HG02840 (cell line): ENCODE measurements around the gene SIGLEC7.

ENCODE experiments used
- ATAC-seq: cut with Tn5 transposase; IDR thresholded peaks from one replicate; pipeline ENCODE4 v1.9.1; 2021; ENCODE audit warnings: mild to moderate bottlenecking, moderate library complexity, moderate number of reproducible peaks; ENCODE audit not compliant: unreplicated experiment, low FRiP score

SIGLEC7 gene

DNA sequence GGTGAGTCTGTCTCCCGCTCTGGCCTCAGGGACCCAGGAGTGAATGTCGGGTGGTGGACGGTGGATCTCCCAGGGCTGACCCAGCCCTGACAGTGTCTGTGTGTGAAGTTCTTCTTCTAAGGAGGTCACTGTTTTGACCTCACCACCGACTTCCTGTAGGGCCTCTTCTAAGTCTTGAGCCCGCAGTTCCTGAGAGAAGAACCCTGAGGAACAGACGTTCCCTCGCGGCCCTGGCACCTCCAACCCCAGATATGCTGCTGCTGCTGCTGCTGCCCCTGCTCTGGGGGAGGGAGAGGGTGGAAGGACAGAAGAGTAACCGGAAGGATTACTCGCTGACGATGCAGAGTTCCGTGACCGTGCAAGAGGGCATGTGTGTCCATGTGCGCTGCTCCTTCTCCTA, at the start of gene SIGLEC7:
TSS of gene SIGLEC7 (plus strand) at position 183 of the 400 bp plus-strand sequence. CDS start at position 252, 69 bp downstream.
- no peak for ATAC-seq

DNA sequence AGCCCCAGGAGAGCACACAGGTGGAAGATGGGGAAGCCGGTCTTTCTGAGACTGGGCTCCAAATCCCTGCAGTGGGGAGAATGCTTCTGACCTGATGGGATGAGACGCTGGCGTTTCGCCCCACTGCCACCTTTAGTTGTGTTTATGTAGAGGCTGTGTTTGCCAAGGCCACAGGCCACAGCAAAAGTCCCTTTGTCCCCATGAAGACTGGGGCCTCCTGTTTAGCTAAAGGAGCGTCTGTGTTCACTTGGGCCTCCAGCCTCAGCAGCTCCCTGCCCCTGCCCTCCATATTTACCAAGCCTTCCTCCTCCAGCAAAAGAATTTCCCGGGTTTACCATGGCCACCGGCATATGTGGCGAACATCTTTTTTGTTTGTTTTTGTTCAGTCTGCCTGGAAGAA, 49.0 kb upstream of the SIGLEC7 start:
- ATAC-seq = no peak

DNA sequence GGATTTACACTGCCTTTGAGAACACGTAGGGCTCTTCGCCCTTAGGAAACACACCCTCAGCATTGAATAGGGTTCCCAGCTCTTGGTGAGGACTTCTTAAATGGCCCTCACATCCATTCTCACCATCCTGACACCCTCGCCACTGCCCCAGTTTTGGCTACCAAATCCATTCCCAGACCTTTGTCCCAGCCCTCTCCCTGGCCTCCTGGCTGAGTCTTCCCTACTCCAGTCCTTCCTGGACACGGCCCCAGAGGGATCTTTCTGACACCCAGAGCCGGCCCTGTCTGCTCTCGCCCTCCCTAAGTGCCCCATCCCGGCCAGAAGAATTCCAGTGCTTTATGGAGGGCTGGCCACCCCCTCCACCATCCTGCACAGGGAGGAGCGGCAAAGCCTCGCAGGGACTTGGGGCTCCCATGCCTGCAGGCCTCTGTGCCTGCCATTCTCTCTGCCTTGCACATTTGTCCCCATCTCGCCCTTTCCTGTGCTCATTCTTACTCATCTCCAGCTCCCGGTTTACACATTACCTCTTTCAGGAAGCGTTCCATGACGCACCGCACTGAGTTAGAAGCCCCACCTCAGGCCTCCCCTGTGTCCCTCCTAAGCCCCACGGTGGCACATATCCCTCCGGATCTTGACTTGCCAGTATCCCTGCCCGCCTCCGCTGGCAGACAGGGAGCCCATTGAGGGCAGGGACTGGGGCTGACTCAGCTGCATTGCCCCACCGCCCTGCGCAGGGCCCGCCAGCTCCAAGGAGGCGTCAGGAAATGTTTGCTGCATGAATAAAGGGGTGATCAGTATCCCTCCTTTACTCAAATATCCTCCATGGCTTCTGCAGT, 48.4 kb upstream of the SIGLEC7 start:
- no peak for ATAC-seq

DNA sequence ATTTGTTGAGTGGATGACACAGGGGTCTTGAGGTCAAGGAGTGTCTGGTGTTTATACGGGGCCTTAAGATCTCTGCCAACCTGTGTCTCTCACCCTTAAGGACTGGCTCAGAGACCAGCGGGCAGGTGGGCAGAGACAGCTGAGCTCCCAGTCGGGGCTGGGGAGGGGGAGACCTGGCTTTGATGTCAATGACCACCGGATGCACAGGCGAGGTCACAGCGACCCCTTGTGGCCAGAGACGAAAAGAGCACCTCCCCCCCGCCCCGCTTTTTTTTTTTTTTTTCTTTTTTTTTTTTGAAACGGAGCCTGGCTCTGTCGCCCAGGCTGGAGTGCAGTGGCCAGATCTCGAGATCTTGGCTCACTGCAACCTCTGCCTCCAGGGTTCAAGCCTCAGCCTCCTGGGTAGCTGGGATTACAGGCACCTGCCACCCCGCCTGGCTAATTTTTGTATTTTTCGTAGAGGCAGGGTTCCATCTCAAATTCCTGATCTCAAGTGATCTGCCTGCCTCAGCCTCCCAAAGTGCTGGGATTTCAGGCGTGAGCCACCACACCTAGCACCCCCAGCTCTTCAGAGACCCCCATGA, 47.3 kb upstream of the SIGLEC7 start:
- ATAC-seq = no peak

DNA sequence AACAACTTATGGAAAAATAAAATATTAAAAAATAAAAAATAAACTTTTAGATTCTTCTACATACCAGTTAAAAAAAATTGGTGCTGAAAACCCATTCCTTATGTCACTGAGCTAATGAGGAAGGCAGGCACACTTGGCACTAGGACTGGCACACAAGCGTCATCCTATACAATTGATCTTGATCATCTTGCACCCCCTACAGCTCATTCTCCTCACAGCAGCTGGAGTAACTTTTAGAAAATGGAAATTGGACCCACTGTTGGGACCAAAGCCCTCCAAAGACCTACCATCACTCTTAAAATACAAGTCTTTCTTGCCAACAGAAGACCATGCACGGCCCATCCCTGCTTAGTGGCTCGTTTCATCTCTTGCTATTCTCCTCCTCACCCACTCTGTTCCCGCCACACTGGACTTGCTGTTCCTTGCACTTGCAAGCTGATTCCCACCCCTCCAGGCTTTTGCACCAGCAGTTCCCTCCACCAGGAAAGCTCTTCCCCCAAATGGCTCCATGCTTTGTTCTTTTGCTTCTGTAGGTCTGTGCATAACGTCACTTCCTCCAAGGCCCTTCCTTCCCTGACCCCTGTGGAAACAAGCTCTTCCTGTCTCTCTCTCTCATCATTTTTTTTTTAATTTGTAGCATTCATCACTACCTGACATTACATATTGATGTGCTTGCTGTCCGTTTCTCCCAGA, 45.5 kb upstream of the SIGLEC7 start:
- no peak for ATAC-seq

DNA sequence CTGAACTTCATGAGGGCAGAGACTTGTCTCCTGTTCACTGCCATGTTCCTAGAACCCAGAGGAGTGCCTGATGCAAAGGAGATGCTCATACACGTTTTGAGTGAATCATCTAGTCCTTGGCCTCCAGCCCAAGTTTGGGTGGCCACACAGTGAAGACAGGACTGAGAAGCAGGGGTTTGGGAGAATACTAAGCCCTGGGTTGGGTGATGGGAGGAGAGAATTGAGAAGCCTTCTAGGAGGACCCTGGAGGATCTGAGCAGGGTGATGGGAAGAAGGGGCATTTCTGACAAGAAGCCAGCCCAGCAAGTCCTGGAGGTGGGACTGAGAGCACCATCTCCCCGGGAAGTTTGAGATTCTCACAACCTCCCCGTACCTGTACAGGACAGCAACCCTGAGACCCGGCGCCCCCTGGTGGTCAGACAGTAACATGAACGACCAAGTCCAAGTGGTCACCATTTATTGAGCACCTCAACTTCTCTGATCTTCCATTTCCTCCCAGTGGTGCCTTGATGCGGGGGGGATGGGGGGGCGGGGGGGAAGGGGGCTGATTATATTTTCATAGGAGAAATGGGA, 44.8 kb upstream of the SIGLEC7 start:
- ATAC-seq = no peak

DNA sequence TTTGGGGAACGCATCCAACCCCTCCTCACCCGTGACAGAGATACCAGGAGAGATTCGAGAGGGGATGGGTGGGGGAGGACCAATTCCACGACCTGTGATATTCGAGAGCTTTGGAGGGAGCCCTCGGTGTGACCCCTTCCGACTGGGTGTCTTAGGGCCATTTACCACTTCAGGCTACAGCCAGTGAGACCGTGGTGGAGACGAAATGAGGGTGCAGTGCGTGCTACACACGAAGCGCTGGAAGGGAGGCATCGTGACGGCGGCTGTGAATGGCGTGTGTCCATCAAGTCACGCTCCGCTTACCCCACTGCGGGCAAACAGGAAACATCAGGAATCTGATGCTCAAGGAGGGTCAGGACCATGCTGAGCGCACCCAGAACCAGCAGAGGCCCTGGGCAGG, 44.3 kb upstream of the SIGLEC7 start:
- ATAC-seq = no peak

DNA sequence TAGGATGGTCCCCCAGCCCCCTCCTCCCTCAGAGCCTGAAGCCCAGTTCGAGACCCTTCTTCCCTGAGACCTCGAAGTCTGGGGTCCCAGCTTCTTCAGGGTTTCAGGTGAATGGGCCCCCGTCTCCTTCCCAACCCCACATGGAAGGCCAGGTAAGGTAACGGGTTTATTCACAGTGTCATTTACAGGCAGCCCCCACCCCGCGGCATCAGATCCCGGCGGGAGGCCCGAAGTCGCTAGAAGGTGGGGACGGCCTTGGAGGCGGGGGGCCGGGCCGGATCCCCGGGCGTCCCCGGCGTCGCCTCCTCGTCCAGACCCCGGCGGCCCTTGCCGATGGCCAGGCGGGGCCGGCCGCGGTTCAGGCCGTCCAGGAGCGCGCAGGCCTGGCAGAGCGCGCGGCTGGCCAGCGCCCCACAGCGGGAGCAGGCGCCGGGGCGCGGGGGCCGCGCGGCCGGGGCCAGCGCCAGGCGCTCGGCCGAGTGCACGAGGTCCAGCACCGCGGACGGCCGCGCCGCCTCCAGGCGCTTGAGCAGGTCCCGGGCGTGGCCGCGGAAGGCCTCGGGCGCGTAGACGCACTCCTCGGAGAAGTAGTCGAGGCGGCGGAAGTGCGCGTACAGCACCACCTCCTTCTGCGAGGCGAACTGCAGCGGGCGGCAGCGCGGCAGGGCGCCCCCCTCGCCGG, 43.6 kb upstream of the SIGLEC7 start:
- ATAC-seq = no peak

DNA sequence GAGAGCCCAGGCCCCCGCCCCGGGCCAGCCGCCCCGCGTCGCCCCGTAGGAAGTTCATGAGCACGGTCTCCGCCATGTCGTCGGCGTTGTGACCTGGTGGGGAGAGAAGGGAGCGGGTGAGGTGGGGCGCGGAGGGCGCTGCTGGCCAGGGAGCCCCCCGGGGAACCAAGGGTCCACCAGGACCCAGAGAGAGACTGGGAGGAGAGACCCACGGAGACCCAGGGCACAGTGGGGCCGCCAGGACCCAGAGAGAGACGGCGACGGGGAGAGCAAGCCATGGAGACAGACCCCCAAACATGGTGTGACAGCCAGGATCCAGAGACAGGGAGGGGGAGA, 43.1 kb upstream of the SIGLEC7 start:
- no peak for ATAC-seq

DNA sequence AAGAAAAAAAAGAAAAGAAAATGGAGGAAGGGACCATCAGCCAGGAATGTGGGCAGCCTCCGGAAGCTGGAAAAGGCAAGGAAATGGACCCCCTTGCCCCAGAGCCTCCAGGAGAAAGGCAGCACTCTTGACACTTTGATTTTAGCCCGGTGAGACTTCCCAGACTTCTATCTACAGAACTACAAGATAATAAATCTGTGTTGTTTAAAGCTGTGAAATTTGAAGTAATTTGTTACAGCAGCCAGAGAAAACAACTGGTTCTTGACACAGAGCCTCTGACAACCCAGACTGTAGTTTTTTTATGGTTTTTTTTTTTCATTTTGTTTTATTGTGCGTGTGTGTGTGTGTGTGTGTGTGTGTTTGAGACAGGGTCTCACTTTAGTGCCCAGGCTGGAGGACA, 41.5 kb upstream of the SIGLEC7 start:
- ATAC-seq = no peak

DNA sequence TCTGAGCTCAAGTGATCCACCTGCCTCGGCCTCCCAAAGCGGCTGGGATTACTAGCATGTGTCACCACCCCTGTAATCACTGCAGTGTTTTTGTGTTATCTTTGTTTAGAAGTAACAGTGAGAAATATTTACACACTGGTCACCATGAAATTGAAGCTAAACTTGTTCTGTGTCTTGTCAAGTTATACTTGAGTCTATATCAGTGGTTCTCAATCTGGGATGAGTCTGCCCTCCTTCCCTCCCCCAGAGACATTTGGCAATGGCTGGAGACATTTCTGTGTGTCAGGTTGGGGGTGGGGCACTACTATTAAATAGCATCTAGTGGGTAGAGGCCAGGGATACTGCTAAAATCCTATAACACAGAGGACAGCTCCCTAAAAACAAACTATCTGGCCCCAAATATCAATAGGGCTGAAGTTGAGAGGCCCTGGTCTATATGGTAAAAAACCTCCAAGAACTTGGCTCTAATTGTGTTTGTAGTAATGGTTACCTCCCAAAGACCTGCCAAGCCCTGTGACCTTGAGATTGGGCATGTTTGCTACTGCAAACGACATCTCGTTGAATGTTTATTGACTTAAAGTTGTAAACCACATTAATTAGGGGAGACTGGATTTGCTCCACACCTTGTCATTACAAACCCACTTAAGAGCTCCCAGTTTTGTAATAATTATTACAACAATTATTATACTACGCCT, 40.8 kb upstream of the SIGLEC7 start:
- no peak for ATAC-seq

DNA sequence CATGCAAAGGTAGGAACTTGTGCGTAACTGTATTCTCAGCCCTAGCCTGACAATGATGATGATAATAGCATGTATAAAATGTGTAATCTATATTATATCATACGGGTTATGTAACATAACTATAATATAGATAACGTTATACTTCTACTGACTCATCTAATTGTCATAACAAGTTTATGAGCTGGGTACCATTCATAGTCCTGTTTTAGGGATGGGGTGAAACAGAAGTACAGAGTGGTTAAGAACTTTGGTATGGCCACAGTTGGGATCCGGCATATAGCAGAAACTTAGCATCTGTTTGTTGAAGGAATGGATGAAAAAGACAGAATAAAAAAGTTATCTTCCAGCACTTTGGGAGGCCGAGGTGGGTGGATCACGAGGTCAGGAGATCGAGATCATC, 39.1 kb upstream of the SIGLEC7 start:
- no peak for ATAC-seq

DNA sequence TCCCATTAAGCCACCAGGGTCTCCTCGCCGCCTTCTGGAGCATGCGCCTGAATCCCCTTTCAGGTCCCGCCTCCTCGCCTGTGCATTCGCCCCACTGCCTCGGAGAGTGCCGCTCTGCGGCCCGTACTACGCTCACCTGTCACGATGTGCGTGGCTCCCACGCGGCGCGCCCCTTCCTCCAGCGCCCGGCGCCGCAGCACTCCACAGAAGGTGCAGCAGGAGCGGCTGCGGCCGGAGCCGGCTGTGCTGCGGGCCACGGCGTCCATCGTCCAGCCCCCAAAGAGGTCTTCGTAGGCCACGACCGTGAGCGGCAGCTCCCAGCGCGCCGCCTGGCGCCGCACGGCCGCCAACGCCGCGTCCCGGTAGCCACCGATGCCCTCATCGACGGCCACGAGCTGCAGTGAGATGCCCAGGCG, 38.2 kb upstream of the SIGLEC7 start:
- no peak for ATAC-seq

DNA sequence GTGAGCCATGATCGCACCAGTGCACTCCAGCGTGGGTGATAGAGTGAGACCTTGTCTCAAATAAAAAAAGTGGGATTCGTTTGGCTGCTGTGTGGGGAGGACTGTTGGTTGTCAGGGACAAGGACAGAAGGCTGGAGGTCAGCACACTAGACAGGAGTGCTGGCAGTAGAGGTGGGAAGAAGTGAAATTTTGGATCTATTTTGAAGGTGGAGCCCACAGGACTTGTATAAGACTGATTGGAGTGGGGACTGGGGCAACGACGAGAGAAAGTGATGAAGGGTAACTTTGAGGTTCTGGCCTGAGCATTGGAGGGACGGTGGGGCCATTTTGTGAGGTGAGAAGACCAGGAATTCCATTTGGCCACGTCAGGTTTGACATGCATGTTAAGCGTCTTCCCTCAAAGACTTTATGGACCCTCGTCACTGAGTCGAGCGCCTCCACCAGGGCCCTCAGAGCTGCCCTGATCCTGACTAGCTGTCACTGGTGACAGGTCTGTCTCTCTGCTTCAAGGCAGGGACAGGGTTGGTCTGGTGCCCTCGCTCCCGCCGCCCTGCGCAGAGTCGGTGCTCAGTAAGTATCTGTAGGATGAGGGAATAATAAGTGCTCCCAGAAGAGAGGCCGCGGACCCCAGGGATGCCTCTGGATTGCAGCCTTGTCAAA, 34.6 kb upstream of the SIGLEC7 start:
- no peak for ATAC-seq

DNA sequence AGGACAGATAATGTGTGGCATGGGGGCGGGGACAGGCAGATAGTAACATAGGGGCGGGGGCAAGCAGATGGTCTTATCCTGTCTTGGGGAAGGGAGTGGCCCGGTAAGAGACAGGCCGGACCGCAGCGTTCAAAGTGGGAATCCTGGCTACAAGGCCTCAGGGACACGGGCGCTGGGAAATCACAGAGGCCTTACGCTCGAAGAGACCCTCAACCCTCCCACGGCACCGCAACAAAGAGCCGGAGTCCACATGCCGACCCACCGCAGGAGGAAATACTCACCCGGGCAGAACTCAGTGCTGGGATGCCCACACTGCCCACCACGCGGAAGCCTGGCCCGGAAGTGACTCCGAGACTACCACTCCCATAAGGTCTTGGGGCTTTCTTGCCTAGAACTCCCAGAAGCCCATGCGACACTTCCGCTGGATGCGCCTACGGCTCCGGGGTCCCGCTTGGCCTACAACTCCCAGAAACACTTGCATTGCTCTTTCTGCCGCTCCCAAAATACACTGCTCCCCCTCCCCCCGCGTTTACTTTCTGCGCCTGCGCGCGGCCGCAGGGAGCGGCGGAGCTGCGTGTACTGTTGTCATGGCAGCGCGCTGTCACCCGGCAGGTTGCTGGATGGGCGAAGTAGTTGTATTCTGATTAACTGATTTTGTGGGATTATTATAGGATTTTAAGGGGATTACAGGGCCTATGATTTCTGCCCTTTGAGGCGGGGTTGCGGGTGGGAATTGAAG, 33.9 kb upstream of the SIGLEC7 start, which contains the start of gene CTU1:
TSS of gene CTU1 (minus strand) at position 344 of the 739 bp plus-strand sequence. CDS start 3,840 bp downstream, outside the sequence.
- peak; percentile 98 for ATAC-seq

DNA sequence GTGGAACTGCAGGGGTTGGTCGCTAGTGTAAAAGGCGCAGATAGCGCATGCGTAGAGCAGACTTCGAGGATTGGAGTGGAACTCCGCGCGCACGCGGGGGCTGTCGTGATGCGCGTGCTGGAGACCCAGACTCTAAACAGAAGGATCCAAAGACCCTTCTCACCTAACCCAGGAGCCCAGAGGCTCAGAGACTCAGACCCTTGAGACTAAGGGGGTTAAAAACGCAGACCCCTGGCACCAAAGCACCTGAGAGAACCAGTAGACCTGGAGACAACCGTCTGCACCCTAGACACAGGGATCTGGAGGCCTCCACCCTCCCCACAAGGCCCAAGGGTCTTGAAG, 33.3 kb upstream of the SIGLEC7 start:
- ATAC-seq = peak; percentile 34

DNA sequence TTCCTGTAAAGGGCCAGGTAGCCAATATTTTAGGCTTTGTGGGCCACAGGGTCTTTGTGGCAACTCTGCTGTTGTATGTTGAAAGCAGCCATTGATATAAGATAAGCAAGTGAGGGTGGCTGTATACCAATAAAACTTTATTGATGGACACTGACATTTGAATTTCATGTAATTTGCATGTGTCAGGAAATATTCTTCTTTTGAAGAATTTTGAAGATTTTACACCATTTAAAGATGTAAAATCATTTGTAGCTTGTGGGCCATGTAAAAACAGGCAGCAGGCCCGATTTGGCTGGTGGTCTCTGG, 31.5 kb upstream of the SIGLEC7 start:
- ATAC-seq = no peak

DNA sequence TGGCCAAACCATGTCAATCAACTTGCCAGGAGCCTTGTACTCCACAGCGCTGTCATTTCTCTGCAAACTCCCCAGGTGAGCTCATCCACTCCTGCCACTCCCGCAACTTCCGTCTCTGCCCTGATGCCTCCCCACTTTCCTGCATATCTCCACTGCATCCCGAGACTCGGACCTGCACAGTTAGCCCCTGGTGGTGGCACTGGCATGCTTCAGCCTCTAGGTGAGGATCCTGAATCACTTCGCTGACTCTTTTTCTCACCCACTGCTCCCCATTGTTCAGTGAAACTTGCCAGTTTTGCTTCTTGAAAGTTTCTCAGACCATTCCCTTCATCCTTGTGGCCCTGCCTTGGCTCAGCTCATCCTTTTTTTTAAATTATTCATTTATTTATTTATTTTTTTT, 30.5 kb upstream of the SIGLEC7 start:
- ATAC-seq = no peak

DNA sequence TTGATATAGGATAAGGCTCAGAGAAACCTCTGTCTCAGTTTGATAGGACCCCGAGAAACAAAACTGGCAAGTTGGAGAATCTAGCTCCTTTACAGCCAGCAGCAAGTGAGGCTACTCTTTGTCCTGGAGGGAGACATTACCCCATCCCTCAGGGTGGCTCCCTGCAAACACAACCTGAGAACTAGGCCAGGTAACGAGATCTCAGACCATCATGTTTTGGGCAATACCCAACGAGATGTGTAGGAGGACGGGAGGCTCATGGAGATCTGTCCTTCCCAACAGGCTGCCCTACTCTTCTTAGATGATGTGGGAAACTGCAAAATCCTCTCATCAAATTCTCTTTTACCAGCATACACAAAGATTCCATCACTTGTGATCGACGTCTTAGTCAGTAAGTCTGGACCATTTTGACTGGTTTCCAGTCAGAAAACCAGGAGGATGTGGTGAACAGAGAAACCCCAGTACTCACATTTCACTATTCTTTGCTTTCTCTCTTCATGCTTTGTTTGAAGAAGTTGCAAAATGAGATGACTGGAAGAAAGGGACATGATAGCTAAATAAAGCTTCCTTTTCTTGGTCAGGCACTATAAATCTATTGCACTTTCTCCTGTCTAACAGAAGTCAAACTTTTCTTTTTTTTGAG, 27.9 kb upstream of the SIGLEC7 start:
- ATAC-seq = no peak
